Peyer's patch (tissue), 4 donors: ENCODE measurements around the gene CCDC6.

Experiments used
- POLR2A ChIP-seq, 2 donors: fragments of 450-650 bp; IDR thresholded peaks; one replicate each; pipeline ENCODE4 v1.5.1; 2017; ENCODE audit warnings: antibody characterized with exemption in 2 of 2, mild to moderate bottlenecking in 2 of 2, moderate library complexity in 2 of 2
- TF ChIP-seq, protein P1 (sequence below), 6 experiments: fragments of 450-650 bp in 4 of 6; fragments of 200-600 bp in 2 of 6; sonication (generic) in 1 of 6; IDR thresholded peaks; one replicate each; pipeline ENCODE4 v1.5.1; 2017 to 2019; ENCODE audit warnings: antibody characterized with exemption in 6 of 6, mild to moderate bottlenecking in 3 of 6, moderate library complexity in 1 of 6

DNA sequence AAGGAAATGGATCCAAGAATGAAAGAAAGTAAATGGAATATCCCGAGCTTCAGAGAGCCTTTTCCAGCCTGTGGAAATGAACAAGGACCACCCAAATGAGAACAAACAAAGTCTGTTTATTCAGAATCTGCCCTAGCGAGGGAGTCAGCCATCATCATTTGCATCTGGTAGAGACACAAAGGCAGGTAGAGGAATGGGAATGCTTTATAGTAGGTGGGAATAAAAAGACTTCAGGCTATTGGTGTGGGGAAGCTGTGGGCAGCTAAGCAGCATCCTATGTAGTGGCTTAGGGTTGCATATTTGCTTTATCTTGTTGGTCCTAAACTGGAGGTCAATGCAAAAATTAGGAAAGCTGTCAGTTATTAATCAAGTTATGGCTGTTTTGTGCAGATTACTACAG lies 143.9 kb downstream of the CCDC6 start:
- TF ChIP-seq, protein P1, sequence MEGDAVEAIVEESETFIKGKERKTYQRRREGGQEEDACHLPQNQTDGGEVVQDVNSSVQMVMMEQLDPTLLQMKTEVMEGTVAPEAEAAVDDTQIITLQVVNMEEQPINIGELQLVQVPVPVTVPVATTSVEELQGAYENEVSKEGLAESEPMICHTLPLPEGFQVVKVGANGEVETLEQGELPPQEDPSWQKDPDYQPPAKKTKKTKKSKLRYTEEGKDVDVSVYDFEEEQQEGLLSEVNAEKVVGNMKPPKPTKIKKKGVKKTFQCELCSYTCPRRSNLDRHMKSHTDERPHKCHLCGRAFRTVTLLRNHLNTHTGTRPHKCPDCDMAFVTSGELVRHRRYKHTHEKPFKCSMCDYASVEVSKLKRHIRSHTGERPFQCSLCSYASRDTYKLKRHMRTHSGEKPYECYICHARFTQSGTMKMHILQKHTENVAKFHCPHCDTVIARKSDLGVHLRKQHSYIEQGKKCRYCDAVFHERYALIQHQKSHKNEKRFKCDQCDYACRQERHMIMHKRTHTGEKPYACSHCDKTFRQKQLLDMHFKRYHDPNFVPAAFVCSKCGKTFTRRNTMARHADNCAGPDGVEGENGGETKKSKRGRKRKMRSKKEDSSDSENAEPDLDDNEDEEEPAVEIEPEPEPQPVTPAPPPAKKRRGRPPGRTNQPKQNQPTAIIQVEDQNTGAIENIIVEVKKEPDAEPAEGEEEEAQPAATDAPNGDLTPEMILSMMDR (IDR thresholded peaks at IDR 0.05), result no peak
- no peak for TF ChIP-seq POLR2A (IDR thresholded peaks at IDR 0.05)
